Karpas-422 (cell line): ENCODE results near the gene SHC3. TPM values are rescaled to one million over a fixed set of nuclear protein-coding genes. Genes with fewer than 3 reads are reported as not detected.

Experiments
- DNase-seq: peaks from one replicate; pipeline ENCODE4 v3.0.0-alpha.2; 2015
- H2AFZ ChIP-seq: fragments of 200-600 bp; sonication (generic); 2 replicates; pipeline ENCODE4 v1.6.1; 2014; ENCODE audit warnings: antibody characterized with exemption, low read length, mixed read lengths
- H3K27ac ChIP-seq: fragments of 200-600 bp; sonication (generic); 2 replicates; pipeline ENCODE4 v1.5.1; 2014; ENCODE audit warnings: mild to moderate bottlenecking, low read length, moderate library complexity
- H3K27me3 ChIP-seq: fragments of 200-600 bp; sonication (generic); 2 replicates; pipeline ENCODE4 v1.6.1; 2014; ENCODE audit warnings: low read length, mixed read lengths
- H3K36me3 ChIP-seq: fragments of 200-600 bp; sonication (generic); 2 replicates; pipeline ENCODE4 v1.6.1; 2014; ENCODE audit warnings: low read length, mixed read lengths; ENCODE audit not compliant: insufficient read depth
- H3K4me1 ChIP-seq: fragments of 200-600 bp; sonication (generic); 2 replicates; pipeline ENCODE4 v1.6.1; 2014; ENCODE audit warnings: mild to moderate bottlenecking, low read length, mixed read lengths
- H3K4me2 ChIP-seq: fragments of 200-600 bp; sonication (generic); 2 replicates; pipeline ENCODE4 v1.6.1; 2014; ENCODE audit warnings: low read length, low read depth, mild to moderate bottlenecking; ENCODE audit not compliant: poor library complexity, severe bottlenecking
- H3K4me3 ChIP-seq: fragments of 200-600 bp; sonication (generic); 2 replicates; pipeline ENCODE4 v1.5.1; 2014; ENCODE audit warnings: mild to moderate bottlenecking, antibody characterized with exemption, low read length, mixed read lengths
- H3K79me2 ChIP-seq: fragments of 200-600 bp; sonication (generic); 2 replicates; pipeline ENCODE4 v1.6.1; 2014; ENCODE audit warnings: mild to moderate bottlenecking, low read length, mixed read lengths
- H3K9ac ChIP-seq: fragments of 200-600 bp; sonication (generic); 2 replicates; pipeline ENCODE4 v1.6.0; 2014; ENCODE audit warnings: low read length
- H3K9me2 ChIP-seq: fragments of 200-600 bp; sonication (generic), shearing (Covaris generic); replicated peaks from 2 replicates; pipeline ENCODE4 v1.6.0; 2014; ENCODE audit warnings: mild to moderate bottlenecking, low read length, moderate library complexity; ENCODE audit not compliant: insufficient read depth
- H3K9me3 ChIP-seq: fragments of 300-700, 200-600 bp; sonication (generic); 2 replicates; pipeline ENCODE4 v1.6.1; 2014; ENCODE audit warnings: low read length, mixed read lengths
- H4K20me1 ChIP-seq: fragments of 200-600 bp; sonication (generic); 2 replicates; pipeline ENCODE4 v1.6.1; 2014; ENCODE audit warnings: mild to moderate bottlenecking, antibody characterized with exemption, low read length, low read depth; ENCODE audit not compliant: insufficient read depth
- total RNA-seq: library from RNA; depleted of rRNA; stranded (reverse); fragments of >200 nt; shearing (Covaris generic); gene quantifications from 2 replicates; pipeline ENCODE4 v1.2.3, GENCODE V29; 2014; ENCODE audit warnings: low replicate concordance

Gene SHC3
- total RNA-seq, 1 experiment from 2014 or later: not detected

DNA sequence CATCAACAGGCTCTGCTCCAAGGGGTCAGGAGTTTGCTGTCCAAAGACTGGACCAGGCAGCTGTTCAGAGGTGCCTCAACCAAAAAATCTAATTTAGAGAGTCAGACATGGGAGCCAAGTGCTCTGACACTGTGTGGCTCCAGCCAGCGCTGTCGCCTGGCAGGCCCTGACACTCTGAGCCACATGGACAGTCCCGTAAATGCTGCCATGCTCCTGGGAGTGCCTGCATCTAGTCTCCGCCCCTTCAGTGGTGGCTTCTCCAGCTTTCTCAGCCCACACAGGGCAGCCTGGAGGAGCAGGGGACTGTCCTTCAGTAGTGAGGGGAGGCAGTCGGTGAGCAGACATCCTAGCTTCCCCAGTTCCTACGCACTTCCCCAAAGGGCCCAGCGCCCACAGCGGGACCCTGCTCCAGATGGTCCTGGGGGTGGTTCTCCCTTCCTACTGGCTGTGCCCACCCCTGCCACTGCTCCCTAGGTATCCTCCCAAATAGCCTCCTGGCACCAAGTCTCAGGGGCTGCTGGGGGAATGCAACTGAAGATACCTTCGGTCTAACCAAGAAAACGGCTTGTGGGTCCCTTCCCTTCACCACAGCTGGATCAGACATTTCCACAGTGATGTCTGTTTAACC is 72.3 kb downstream of the SHC3 start:
- H2AFZ ChIP-seq: no peak overlapping the region
- no peak for DNase-seq
- H3K27ac ChIP-seq: no peak overlapping the region
- H4K20me1 ChIP-seq: no peaks in the 10 kb centered on the region
- no peak overlapping the region for H3K4me3 ChIP-seq
- no peaks in the 10 kb centered on the region for H3K9me2 ChIP-seq
- no peak overlapping the region for H3K9ac ChIP-seq
- no peak overlapping the region for H3K4me2 ChIP-seq
- 0 out of 2 replicates have a peak, but pooled peaks cover 3% of the 10 kb centered on the region for H3K27me3 ChIP-seq
- no peaks in the 10 kb centered on the region for H3K9me3 ChIP-seq
- H3K36me3 ChIP-seq: no peaks in the 10 kb centered on the region
- no peaks in the 10 kb centered on the region for H3K79me2 ChIP-seq
- peaks cover 3% of the 10 kb centered on the region; the same call in 1 of the 2 replicates for H3K4me1 ChIP-seq

- no peak overlapping the region for H3K4me2 ChIP-seq
- no peaks in the 10 kb centered on the region for H3K36me3 ChIP-seq
- H3K9me2 ChIP-seq: no peaks in the 10 kb centered on the region
- DNase-seq: no peak
- no peak overlapping the region for H3K4me3 ChIP-seq
- no peak overlapping the region for H3K9ac ChIP-seq
- no peaks in the 10 kb centered on the region for H4K20me1 ChIP-seq
- no peak overlapping the region for H3K27ac ChIP-seq
- peaks cover 3% of the 10 kb centered on the region; the same call in 1 of the 2 replicates for H3K4me1 ChIP-seq
- no peaks in the 10 kb centered on the region for H3K79me2 ChIP-seq
- no peaks in the 10 kb centered on the region for H3K9me3 ChIP-seq
- H2AFZ ChIP-seq: no peak overlapping the region
- 0 out of 2 replicates have a peak, but pooled peaks cover 3% of the 10 kb centered on the region for H3K27me3 ChIP-seq
These were observed 73.8 kb downstream of the SHC3 start for GRCh38 chr9:89104821-89105220.

DNA sequence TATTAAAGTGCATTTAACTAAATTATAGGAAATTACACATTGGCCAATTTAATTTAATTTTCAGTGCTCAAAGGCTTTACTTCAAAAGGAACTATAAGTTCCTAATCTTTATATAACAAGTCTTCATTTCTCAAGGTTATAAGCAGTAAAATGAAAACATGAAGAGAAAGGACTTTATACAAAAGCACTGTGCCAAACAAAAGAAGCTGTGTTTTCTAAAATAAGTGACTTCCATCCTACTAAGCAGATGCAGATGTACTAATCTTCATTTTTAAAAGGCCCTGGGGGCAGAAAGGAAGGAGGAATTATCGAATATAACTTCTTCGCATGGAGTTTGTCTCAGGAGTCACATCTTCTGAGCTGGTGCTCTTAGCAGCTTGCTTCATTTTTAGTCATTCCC is 81.4 kb downstream of the SHC3 start:
- no peak overlapping the region for H3K4me3 ChIP-seq
- H3K9me3 ChIP-seq: no peaks in the 10 kb centered on the region
- H2AFZ ChIP-seq: no peak overlapping the region
- H3K4me2 ChIP-seq: no peak overlapping the region
- no peaks in the 10 kb centered on the region for H3K36me3 ChIP-seq
- no peaks in the 10 kb centered on the region for H3K27me3 ChIP-seq
- no peaks in the 10 kb centered on the region for H3K79me2 ChIP-seq
- H3K9me2 ChIP-seq: no peaks in the 10 kb centered on the region
- no peaks in the 10 kb centered on the region for H4K20me1 ChIP-seq
- no peak for DNase-seq
- H3K27ac ChIP-seq: no peak overlapping the region
- no peaks in the 10 kb centered on the region for H3K4me1 ChIP-seq
- H3K9ac ChIP-seq: no peak overlapping the region

DNA sequence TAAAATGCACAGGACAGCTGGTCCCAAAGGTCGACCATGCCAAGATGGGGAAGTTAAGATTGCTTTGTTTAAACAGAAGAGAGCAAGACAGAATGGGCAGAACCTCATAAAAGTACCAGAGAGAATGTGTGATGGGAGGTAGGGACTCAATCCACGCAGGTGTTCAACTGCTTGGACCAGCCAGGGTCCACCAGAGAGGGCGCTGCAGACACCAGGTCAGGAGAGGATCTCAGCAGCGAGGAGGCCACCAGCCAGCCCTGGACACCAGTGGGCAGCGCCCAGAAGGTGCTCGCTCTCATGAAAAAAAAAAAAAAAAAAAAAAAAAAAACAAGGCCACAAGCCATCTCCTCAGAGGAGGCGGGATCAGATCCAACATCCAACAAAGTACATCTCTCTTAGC is 81.8 kb downstream of the SHC3 start:
- no peaks in the 10 kb centered on the region for H3K9me2 ChIP-seq
- no peaks in the 10 kb centered on the region for H3K36me3 ChIP-seq
- no peaks in the 10 kb centered on the region for H3K4me1 ChIP-seq
- no peak overlapping the region for H3K9ac ChIP-seq
- H2AFZ ChIP-seq: no peak overlapping the region
- no peak overlapping the region for H3K4me3 ChIP-seq
- H3K27me3 ChIP-seq: no peaks in the 10 kb centered on the region
- no peak overlapping the region for H3K27ac ChIP-seq
- H4K20me1 ChIP-seq: no peaks in the 10 kb centered on the region
- H3K79me2 ChIP-seq: no peaks in the 10 kb centered on the region
- H3K9me3 ChIP-seq: no peaks in the 10 kb centered on the region
- no peak for DNase-seq
- no peak overlapping the region for H3K4me2 ChIP-seq

- H3K9me3 ChIP-seq: no peaks in the 10 kb centered on the region
- H3K4me1 ChIP-seq: no peaks in the 10 kb centered on the region
- no peaks in the 10 kb centered on the region for H3K36me3 ChIP-seq
- no peak overlapping the region for H2AFZ ChIP-seq
- no peaks in the 10 kb centered on the region for H3K79me2 ChIP-seq
- H3K27me3 ChIP-seq: no peaks in the 10 kb centered on the region
- no peaks in the 10 kb centered on the region for H4K20me1 ChIP-seq
- no peaks in the 10 kb centered on the region for H3K9me2 ChIP-seq
- no peak for DNase-seq
- H3K4me3 ChIP-seq: no peak overlapping the region
- no peak overlapping the region for H3K27ac ChIP-seq
- no peak overlapping the region for H3K4me2 ChIP-seq
- H3K9ac ChIP-seq: no peak overlapping the region
These were observed 82.7 kb downstream of the SHC3 start for GRCh38 chr9:89095761-89096528.

- H3K4me2 ChIP-seq: no peak overlapping the region
- H2AFZ ChIP-seq: no peak overlapping the region
- DNase-seq: no peak
- no peaks in the 10 kb centered on the region for H3K79me2 ChIP-seq
- H3K9me3 ChIP-seq: no peaks in the 10 kb centered on the region
- no peak overlapping the region for H3K27ac ChIP-seq
- H3K4me3 ChIP-seq: no peak overlapping the region
- H3K9ac ChIP-seq: no peak overlapping the region
- no peaks in the 10 kb centered on the region for H3K4me1 ChIP-seq
- H4K20me1 ChIP-seq: no peaks in the 10 kb centered on the region
- H3K9me2 ChIP-seq: no peaks in the 10 kb centered on the region
- no peaks in the 10 kb centered on the region for H3K36me3 ChIP-seq
- H3K27me3 ChIP-seq: no peaks in the 10 kb centered on the region
These were observed 85.2 kb downstream of the SHC3 start for GRCh38 chr9:89093201-89093975.

GRCh38 chr9:89089176-89089575 is 89.4 kb downstream of the SHC3 start:
- H3K4me3 ChIP-seq: no peak overlapping the region
- H2AFZ ChIP-seq: no peak overlapping the region
- no peaks in the 10 kb centered on the region for H3K4me1 ChIP-seq
- H3K27me3 ChIP-seq: no peaks in the 10 kb centered on the region
- H3K27ac ChIP-seq: no peak overlapping the region
- no peaks in the 10 kb centered on the region for H3K9me3 ChIP-seq
- H3K79me2 ChIP-seq: no peaks in the 10 kb centered on the region
- no peaks in the 10 kb centered on the region for H4K20me1 ChIP-seq
- H3K9ac ChIP-seq: no peak overlapping the region
- DNase-seq: no peak
- H3K4me2 ChIP-seq: no peak overlapping the region
- no peaks in the 10 kb centered on the region for H3K9me2 ChIP-seq
- no peaks in the 10 kb centered on the region for H3K36me3 ChIP-seq

DNA sequence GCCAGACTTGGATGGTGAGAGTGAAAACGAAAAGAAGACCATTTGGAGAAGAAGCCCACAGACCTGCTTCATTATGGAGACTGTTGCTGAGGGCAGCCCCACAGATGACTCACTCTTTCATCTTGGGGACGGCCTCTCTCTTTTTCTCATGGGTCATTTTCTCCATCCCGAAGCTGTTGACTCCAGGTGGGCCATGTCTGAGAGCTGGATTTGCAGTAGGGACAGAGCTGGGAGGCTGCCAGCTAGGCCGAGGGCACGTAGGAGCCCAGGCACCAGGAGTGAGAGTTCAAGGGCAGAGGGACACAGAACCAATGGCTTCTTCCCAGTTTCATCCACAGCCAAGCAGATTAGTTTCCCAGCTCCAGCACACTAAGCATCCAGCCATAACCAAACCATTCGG is 95.0 kb downstream of the SHC3 start:
- Histone ChIP-seq H2AFZ (no peak overlapping the region), H3K4me1 (no peaks in the 10 kb centered on the region), H3K4me3 (no peak overlapping the region), H3K27me3 (peaks cover 6% of the 10 kb centered on the region; the same call in 1 of the 2 replicates), H3K9me3 (no peaks in the 10 kb centered on the region), H3K9ac (no peak overlapping the region), H3K36me3 (no peaks in the 10 kb centered on the region), H3K27ac (no peak overlapping the region), H3K79me2 (no peaks in the 10 kb centered on the region), H4K20me1 (no peaks in the 10 kb centered on the region), H3K4me2 (no peak overlapping the region), H3K9me2 (no peaks in the 10 kb centered on the region)
- no peak for DNase-seq
